OCI-M2 (cell line): ENCODE results near the gene EBF3.

ENCODE experiments used
- DNase-seq: peaks from one replicate; lab custom pipeline; 2025; ENCODE audit not compliant: unreplicated experiment; lab: John Stamatoyannopoulos, UW

The EBF3 gene

DNA sequence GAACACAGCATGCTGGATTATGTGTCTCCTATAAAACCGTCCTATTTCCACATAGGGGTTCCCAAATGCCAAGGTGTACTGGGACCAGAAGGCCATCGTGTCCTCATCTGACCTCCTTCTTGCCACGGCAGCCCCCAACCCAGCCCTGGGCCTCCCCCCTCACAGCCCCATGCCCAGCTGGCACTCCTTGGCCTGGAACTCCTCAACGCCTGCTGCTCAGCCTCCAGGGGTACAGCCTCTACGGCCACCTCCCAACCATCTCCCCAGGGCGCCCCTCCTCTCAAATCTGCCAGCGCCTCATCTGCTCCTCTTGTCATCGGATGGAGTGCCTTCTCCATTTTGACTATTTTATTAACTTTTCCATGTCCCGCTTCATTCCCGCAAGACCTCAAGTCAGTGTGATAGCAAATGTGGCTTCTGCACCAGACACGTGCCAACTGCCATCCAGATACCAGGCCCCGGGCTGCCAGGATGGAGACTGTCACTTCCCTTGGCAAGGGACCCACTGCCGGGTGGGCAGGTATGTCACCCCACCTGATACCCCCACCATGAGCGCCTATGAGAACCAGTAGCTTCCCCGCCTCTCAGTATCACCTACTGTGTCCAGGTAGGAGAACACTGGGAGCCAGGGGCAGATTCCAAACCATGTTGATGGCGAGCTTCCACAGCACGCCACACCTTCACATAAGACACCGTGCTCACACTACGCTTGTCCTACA lies 106.7 kb downstream of the EBF3 start:
- no peak for DNase-seq

DNA sequence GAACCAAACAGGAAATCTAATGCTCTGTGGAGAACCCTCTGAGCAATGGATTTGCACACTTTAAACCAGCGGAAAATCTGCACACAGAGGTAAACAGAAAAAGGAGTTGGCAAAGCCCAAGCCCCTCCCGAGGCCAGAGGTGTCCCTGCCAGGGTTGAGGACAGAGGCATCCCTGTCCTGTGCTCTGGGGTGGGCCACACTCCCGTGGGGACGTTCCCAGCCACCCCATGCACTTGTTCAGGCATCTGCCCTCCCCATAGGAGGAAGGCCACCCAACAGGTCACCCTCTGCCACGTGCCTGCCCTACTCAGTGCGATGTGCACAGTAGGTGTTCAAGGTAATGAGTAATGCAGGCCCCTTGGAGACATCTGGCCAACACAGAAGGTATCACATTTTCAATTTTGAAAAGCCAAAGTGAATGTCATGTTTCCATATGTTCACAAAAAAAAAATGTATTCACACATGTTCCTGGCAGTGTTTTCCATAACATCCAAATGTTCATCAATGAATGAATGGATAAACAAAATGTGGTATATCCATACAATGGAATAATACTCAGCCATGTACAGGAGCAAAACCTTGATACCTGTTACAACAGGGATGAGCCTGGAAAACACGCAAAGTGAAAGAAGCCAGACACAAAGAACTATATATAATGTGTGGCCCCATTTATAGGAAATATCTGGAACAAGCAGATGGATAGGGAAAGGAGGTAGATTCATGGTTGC lies 108.1 kb downstream of the EBF3 start:
- no peak for DNase-seq

GRCh38 chr10:129854796-129855705 lies 109.0 kb downstream of the EBF3 start:
- DNase-seq: no peak

DNA sequence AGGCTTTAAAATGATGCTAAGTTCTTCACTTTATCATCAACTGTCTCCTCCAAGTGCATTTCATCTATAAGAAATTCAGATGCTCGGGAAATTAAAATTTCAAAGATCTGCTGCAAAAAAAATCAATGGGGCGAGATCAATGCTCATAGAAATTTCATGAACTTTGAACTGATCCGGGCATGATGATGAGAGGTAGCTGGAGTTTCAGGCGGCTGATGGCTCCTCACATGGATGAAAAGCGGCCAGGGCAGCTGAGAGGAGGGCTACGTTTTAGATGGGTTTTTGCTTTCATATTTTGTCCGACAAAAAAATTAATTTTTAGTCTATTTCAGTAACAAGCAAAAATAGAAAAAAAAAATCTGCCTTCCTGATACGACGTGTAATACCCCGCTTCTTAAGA lies 109.9 kb downstream of the EBF3 start:
- no peak for DNase-seq

DNA sequence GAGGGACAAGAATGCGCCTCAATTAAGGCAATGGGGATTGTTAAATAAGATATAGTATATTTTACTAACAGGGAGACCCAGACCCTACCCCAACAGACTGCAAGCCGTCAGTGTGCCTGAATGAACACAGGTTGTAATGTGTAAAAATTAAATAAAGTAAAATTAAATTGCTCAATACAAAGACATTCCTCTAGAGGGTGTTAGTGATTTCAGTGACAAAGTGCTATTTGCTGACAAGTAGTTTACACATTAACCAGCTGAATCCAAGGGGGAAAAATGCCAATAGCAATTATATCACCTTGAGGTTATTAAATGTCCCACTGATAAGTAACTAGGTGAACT lies 110.5 kb downstream of the EBF3 start:
- DNase-seq: no peak

GRCh38 chr10:129852829-129853561 lies 111.1 kb downstream of the EBF3 start:
- no peak for DNase-seq

DNA sequence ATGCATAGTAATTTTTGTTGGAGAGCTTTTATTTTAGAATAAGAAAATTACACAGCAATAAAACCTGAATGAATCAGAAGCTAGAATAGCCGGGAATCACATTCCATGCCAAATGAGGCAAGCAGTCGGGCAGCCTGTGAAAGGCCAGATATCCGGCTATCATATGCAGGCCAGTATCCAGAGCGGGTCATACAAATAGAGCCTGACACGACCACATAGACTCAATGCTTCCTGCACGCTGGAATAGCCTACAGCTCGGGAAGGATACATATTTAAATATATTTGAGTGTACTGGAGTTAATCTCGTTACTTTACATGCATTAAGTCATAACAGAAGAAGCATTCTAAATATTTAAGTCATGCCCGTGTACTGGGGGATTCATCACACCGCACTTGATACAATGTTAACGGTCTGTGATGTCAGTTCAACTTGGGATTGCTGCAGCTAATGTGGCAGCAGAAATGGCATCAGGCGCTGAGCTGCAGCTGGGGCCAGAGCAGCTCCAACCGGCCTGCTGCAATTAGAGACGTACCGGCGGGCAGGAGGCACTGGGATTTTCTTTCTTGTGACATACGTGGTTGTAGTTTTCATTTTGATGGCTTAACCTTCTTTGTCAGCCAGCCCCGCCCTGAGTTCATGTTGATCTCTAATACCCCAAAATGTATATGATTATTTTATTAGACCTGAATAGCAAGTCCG lies 112.0 kb downstream of the EBF3 start:
- DNase-seq: no peak

- DNase-seq: no peak
Measured at GRCh38 chr10:129850790-129851189, 113.3 kb downstream of the EBF3 start.

DNA sequence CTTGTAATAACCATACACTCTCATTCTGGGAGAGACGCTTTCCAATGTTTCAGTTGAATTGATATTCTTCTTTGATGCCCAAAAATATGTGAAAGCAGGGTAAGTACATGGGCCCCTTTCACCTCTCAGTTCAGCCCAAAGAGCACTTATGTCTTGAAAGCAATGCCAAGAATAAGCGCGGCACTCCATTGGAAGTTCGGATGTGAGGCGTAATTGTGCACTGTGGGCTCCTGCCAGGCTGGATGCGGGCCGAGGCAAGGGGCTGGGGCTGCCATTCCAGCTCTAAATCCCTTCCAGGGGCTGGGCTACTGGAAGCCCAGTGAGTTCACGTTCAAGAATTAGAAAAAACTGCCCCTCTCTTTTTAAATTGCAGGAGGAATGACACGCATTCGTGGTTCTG lies 113.8 kb downstream of the EBF3 start:
- no peak for DNase-seq

DNA sequence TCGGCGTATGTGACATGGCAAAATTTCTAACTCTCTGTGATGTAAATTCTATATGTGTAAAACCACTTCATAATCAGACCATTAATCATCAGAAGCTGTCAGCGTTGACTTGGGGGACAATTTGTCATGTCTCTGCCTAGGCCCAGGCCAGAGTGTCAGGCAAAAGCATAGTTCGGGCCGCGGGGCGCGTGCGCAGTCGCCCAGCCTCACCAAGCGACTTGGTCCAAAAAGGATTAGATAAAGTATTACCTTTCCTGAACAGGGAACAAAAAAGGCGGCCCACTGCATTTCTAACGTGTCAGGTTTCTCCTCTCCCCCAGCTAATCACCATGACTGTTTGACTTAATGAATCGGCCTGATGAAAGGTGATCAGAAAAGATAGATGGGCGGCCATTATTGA lies 114.2 kb downstream of the EBF3 start:
- DNase-seq: no peak

DNA sequence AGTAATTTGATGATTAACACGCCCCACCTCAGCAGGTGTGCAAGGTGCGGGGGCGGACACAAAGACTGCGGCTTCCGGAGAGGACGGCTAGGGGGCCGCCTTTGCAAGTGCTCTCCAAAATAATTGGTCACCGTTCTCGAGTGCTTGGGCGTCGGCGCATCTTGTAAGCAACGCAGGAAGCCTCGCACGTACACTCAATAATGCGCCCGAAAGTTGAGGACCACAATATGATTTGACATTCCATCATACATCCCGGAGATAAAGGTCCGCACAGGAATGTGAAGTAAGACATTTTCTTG lies 114.7 kb downstream of the EBF3 start:
- no peak for DNase-seq

GRCh38 chr10:129848696-129849451 lies 115.2 kb downstream of the EBF3 start:
- no peak for DNase-seq

- no peak for DNase-seq
Measured at GRCh38 chr10:129847741-129848483, 116.2 kb downstream of the EBF3 start.

- DNase-seq: no peak
Measured at GRCh38 chr10:129846991-129847391, 117.1 kb downstream of the EBF3 start.

GRCh38 chr10:129845111-129845753 lies 118.8 kb downstream of the EBF3 start:
- no peak for DNase-seq

- no peak for DNase-seq
Measured at GRCh38 chr10:129844216-129844766, 119.8 kb downstream of the EBF3 start.

- DNase-seq: no peak
Measured at GRCh38 chr10:129843702-129844101, 120.4 kb downstream of the EBF3 start.

- DNase-seq: no peak
Measured at GRCh38 chr10:129843131-129843541, 120.9 kb downstream of the EBF3 start.
